GM18868 (cell line): ENCODE data around the gene ARNT2.
"Not testable (repeated sequence)": the region's sequence is repeated elsewhere in the genome, so short reads cannot be mapped to it uniquely, and the experiment has no call there.

Experiments used
- ATAC-seq: cut with Tn5 transposase; IDR thresholded peaks from one replicate; pipeline ENCODE4 v1.9.1; 2021; ENCODE audit warnings: mild to moderate bottlenecking, moderate library complexity; ENCODE audit not compliant: unreplicated experiment

Gene ARNT2

GRCh38 chr15:80404057-80404760 is at the start of gene ARNT2:
TSS of gene ARNT2 (plus strand) at chr15:80404382. CDS start at chr15:80404516, 134 bp downstream.
- ATAC-seq, result no peak

DNA sequence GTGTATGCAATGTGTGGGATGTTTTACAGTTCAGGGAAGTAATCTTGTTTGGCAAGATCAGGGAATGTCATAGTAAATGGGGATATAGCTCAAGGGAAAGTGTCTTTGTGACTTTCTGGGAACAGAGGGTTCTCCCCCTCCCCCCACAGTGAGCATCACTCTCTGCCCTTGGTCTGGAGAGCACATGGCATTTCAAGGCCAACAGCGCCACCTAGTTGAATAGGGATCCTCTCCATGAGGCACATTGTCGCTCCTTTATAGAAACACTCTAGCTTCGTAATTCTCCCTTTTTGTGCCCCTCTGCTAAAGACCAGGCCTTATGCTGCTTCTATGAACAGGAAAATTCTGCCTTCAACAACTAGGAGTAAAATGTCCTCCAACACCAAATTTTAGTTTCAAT is 37.1 kb upstream of the ARNT2 start:
- ATAC-seq, result no peak

DNA sequence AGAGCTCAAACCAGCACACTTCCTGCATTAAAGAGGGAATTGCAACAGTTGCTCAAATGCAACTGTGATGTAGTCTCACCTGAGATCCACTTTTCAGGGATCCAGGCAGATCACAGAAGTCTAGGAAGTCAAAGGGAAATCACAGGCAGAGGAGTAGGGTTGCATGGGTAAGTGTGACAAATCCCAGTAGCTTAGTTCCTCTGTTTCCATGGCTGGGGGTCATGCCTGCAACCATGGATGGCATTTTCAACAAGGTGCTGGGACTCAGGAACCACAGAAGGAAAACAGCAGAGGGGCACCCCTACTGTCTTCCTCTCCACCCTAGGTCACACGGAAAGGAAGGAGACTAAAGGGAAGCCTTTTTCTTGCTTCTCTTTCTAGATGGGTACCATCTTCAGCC is 36.5 kb upstream of the ARNT2 start:
- ATAC-seq, result no peak

GRCh38 chr15:80371924-80372323 is 32.3 kb upstream of the ARNT2 start:
- ATAC-seq, result no peak

DNA sequence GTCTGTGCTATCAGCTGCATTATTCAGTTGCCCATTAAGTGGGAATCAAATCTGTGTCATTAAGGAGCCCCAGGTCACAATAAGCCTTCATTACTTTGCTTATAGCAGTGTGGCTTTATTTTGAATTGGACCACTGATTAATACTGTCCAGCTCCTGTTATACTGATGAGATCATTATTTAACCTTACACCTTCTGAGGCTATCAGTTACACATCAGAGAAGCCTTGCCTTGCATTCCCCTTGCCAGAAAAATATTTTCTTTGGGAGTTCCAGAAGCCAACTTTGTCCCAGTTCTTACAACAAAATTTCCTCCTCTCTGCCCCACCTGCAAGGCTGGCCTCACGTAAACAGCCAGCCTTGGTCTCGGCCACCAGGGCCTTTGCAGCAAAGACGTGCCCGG is 29.7 kb upstream of the ARNT2 start:
- no peak for ATAC-seq

GRCh38 chr15:80375968-80376891 is 28.0 kb upstream of the ARNT2 start:
- no peak for ATAC-seq

DNA sequence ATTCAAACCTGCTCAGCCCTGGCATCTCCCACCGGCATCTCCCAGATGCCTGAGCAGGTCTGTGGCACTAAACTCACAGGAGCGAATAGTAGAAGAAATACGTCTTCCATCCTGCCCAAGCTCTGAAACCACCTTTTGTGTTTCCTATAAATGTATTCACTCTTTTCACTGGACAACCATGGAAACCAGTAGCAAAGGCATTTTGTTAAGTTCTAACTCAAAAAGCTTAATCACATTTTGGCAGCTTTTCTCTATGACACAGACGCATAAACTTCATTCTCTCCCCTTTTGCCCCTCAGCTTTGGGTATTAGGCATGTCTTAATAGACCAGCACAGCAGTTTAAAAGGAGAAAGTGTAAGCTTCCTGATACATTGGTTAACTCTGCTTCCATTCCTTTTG is 24.5 kb upstream of the ARNT2 start:
- ATAC-seq, result no peak

DNA sequence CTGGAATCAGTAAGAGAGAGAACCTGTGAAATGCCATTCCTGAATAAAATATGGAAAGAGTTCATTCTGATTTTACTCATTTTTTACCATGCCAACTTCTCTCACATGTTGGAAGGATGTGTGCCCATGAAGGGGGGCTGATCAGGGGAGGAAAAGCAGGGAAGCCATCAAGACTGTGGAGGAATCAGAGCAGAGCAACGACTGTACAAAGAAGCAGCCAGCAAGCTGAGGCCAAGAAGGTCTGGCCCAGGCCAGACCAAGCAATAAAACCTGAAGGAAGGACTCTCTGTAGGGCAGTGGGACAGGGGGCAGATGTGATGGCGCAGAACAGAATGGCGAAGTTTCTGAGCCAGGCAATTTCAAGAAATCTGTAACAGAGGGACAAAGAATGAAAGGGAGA is 24.0 kb upstream of the ARNT2 start:
- ATAC-seq, result no peak

DNA sequence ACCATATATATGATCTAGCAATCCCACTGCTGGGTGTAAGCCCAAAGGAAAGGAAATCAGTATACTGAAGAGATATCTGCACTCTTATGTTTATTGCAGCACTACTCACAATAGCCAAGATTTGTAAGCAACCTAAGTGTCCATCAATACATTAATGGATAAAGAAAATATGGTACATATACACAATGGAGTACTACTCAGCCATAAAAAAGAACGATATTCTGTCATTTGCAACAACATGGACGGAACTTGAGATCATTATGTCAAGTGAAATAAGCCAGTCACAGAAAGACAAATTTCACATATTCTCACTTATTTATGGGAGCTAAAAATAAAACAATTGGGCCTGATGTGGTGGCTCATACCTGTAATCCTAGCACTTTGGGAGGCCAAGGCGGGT is 21.9 kb upstream of the ARNT2 start:
- ATAC-seq, result no peak

DNA sequence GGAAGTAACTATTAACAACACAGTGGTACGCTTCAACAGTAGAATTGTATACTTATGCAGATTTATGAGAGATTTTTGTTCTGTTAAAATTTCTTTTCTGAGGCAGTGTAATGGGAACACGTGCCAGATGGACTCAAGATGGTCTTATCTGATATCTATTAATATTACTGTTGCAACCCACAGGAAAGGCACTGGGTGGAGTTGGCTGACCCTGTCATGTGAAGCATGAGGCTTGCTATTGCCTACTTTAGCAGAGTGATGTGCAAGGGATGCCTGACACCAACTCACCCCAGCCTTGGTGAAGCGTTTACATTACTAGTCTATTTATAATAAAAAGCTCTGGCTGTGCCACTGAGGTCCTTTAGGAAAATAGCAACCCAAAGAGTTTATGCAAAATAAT is 19.8 kb upstream of the ARNT2 start:
- no peak for ATAC-seq

GRCh38 chr15:80386151-80386550 is 18.0 kb upstream of the ARNT2 start:
- ATAC-seq, result no peak

- ATAC-seq, result no peak
These were observed 15.9 kb upstream of the ARNT2 start for GRCh38 chr15:80388326-80388725.

GRCh38 chr15:80389370-80389769 is 14.8 kb upstream of the ARNT2 start:
- ATAC-seq, result no peak

DNA sequence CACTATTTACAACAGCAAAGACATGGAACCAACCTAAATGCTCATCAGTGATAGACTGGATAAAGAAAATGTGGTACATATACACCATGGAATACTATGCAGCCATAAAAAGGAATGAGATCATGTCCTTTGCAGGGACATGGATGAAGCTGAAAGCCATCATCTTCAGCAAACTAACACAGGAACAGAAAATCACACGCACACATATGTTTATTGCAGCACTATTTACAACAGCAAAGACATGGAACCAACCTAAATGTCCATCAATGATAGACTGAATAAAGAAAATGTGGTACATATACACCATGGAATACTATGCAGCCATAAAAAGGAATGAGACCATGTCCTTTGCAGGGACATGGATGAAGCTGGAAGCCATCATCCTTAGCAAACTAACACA is 13.2 kb upstream of the ARNT2 start:
- not testable (repeated sequence) for ATAC-seq

- no peak for ATAC-seq
These were observed 8.6 kb upstream of the ARNT2 start for GRCh38 chr15:80395616-80396015.

- no peak for ATAC-seq
These were observed 8.1 kb upstream of the ARNT2 start for GRCh38 chr15:80396096-80396495.

DNA sequence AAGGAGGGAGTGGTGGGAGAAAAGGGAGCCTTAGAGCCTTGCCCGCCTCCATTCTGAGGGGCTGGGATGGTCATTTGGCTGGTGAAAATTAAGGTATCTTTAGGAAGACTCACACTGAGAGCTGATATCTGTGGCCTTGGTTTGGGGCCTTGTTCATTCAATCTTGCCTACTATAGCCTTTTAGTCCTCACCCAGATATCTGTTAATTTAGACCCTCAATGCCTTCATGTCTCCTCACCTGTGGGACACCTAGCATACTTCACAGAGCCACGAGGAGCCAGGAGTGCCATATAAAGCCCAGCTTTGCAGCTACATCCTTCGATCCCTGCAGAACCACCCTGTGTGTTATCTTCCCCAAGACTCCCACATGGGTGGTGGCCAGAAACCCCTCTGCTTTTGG is 4.7 kb upstream of the ARNT2 start:
- ATAC-seq, result no peak

DNA sequence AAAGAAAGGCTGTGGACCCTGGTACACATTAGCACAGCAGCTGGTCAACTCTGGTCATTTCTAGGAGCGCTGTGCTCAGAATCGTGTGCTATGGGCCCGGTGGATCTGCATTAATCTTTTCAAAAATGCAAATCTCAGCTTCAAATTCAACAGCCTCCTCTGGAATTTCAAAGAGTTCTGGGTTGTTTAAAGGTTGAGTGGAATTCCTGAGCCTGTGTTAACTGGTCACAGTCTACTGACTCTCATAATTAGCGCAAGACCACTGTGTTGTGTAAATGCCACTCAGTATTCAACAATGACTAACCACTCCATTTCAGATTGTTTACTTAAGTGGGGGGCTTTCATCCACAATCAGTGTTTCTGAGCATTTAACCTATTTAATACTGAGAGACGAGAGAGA is 2.7 kb upstream of the ARNT2 start:
- ATAC-seq, result no peak

DNA sequence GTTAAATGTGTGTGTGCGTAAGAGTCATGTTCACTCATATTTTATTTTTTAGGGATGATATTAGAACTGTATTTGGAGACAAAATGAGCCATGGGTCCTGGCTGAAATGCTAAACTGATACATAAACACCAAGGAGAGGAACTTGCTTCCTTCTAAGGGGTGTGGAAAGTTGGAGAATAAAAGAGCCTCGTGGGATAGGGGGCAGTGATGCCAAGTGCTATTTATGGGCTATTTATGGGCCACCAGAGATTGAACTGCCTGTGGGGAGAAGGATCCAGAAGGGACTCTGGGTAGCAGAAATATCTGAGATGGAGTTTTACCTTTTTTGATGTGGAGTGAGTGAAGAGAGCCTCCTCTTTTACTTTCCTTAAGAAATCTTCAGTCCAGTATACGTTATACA is 1.8 kb upstream of the ARNT2 start:
- ATAC-seq, result no peak

DNA sequence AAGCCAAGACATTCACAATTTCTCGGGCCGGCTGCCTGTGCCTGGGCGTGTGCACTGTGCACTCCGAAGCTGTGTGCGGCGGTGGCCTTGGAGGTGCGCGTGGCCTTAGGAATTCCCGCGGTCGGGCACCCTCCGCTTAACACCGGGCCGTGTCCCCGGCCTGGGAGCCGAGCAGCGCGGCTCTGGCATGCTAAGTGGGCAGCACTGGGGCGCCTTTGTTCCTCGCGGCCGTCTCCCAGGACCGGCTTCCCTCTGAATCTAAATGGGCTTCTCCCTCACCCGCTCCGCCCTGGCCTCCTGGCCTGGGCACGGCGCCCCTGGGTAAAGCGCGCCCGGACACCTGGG is 498 bp upstream of the ARNT2 start:
- ATAC-seq, result no peak

GRCh38 chr15:80404761-80405553 is 775 bp downstream of the ARNT2 start:
- ATAC-seq, result no peak

DNA sequence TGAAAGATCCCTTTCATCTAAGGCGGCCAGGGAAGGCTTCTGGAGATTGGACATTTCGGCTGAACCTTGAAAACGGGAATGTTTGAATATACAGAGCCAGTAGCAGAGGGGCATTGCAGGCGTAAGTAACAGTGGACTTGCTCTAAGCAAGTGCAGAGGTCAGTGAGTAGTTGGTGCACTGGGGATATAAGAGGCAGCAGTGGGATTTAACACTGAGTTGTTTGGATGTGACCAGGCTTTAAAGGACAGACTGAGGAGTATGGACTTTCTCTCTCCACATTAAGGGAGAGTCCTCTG is 1.3 kb downstream of the ARNT2 start:
- ATAC-seq, result no peak
